Liver (tissue), 3 donors: Measurements from ENCODE around the gene THSD4.

Source experiments
- FOXA1 ChIP-seq: IDR thresholded peaks from 2 replicates; pipeline ENCODE4 v1.6.1; 2016; ENCODE audit warnings: antibody characterized with exemption
- GABPA ChIP-seq, 2 donors: IDR thresholded peaks in 1 of 2; conservative IDR thresholded peaks in 1 of 2; 2 replicates each; pipeline ENCODE4 v1.6.1; 2016; ENCODE audit warnings: antibody characterized with exemption in 2 of 2, mild to moderate bottlenecking in 1 of 2, moderate library complexity in 1 of 2
- HNF4G ChIP-seq: IDR thresholded peaks from 2 replicates; pipeline ENCODE4 v1.6.1; 2016; ENCODE audit warnings: antibody characterized with exemption
- RAD21 ChIP-seq, 2 donors: IDR thresholded peaks; 2 replicates each; pipeline ENCODE4 v1.6.1; 2016; ENCODE audit warnings: antibody characterized with exemption in 2 of 2, mild to moderate bottlenecking in 2 of 2
- RXRA ChIP-seq, 2 donors: IDR thresholded peaks; 2 replicates each; pipeline ENCODE4 v1.6.1; 2017 to 2018; ENCODE audit warnings: antibody characterized with exemption in 2 of 2, mild to moderate bottlenecking in 1 of 2
- SP1 ChIP-seq: IDR thresholded peaks from 2 replicates; pipeline ENCODE4 v1.6.1; 2018; ENCODE audit warnings: antibody characterized with exemption, mild to moderate bottlenecking
- TAF1 ChIP-seq: conservative IDR thresholded peaks from 2 replicates; pipeline ENCODE4 v1.6.1; 2016; ENCODE audit warnings: antibody characterized with exemption, mild to moderate bottlenecking
- YY1 ChIP-seq: IDR thresholded peaks from 2 replicates; pipeline ENCODE4 v1.6.1; 2016; ENCODE audit warnings: antibody characterized with exemption, mild to moderate bottlenecking
- TF ChIP-seq, protein P1 (sequence below): fragments of 150-350 bp; IDR thresholded peaks from 2 replicates; pipeline ENCODE4 v1.5.1; 2017; ENCODE audit warnings: improper control_type of control experiment, low read depth, low read length; ENCODE audit not compliant: missing input control
- TF ChIP-seq, protein P2 (sequence below): IDR thresholded peaks from 2 replicates; pipeline ENCODE4 v1.6.1; 2016; ENCODE audit warnings: antibody characterized with exemption
- TF ChIP-seq, protein P3 (sequence below): IDR thresholded peaks from 2 replicates; pipeline ENCODE4 v1.6.1; 2016; ENCODE audit warnings: antibody characterized with exemption
- TF ChIP-seq, protein P4 (sequence below): IDR thresholded peaks from 2 replicates; pipeline ENCODE4 v1.6.1; 2016; ENCODE audit warnings: antibody characterized with exemption
- TF ChIP-seq, protein P5 (sequence below): IDR thresholded peaks from 2 replicates; pipeline ENCODE4 v1.6.1; 2016; ENCODE audit warnings: antibody characterized with exemption, mild to moderate bottlenecking
- donor health status: healthy.
- donor health status: healthy.

DNA sequence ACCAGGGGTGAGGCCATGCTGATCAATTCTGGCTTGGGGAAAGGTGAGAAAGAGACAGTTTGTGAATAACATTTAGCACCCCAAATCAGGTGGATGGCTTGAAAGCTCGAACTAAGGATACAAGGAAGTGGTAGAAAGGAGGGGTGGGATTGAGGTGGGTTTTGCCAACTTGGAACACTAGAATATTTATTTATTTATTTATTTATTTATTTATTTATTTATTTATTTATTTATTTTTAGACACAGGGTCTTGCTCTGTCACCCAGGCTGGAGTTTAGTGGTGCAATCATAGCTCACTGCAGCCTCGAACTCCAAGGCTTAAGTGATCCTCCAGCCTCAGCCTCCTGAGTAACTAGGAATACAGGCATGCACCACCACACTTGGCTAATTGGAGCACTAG is 31.0 kb upstream of the THSD4 start:
- TF ChIP-seq, protein P1, sequence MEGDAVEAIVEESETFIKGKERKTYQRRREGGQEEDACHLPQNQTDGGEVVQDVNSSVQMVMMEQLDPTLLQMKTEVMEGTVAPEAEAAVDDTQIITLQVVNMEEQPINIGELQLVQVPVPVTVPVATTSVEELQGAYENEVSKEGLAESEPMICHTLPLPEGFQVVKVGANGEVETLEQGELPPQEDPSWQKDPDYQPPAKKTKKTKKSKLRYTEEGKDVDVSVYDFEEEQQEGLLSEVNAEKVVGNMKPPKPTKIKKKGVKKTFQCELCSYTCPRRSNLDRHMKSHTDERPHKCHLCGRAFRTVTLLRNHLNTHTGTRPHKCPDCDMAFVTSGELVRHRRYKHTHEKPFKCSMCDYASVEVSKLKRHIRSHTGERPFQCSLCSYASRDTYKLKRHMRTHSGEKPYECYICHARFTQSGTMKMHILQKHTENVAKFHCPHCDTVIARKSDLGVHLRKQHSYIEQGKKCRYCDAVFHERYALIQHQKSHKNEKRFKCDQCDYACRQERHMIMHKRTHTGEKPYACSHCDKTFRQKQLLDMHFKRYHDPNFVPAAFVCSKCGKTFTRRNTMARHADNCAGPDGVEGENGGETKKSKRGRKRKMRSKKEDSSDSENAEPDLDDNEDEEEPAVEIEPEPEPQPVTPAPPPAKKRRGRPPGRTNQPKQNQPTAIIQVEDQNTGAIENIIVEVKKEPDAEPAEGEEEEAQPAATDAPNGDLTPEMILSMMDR, result no peak
- TF ChIP-seq, protein P2, sequence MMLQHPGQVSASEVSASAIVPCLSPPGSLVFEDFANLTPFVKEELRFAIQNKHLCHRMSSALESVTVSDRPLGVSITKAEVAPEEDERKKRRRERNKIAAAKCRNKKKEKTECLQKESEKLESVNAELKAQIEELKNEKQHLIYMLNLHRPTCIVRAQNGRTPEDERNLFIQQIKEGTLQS, result no peak
- TF ChIP-seq, protein P3, sequence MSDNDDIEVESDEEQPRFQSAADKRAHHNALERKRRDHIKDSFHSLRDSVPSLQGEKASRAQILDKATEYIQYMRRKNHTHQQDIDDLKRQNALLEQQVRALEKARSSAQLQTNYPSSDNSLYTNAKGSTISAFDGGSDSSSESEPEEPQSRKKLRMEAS, result no peak
- TF ChIP-seq, protein P4, sequence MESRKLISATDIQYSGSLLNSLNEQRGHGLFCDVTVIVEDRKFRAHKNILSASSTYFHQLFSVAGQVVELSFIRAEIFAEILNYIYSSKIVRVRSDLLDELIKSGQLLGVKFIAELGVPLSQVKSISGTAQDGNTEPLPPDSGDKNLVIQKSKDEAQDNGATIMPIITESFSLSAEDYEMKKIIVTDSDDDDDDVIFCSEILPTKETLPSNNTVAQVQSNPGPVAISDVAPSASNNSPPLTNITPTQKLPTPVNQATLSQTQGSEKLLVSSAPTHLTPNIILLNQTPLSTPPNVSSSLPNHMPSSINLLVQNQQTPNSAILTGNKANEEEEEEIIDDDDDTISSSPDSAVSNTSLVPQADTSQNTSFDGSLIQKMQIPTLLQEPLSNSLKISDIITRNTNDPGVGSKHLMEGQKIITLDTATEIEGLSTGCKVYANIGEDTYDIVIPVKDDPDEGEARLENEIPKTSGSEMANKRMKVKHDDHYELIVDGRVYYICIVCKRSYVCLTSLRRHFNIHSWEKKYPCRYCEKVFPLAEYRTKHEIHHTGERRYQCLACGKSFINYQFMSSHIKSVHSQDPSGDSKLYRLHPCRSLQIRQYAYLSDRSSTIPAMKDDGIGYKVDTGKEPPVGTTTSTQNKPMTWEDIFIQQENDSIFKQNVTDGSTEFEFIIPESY, result no peak
- TF ChIP-seq RXRA (IDR thresholded peaks at IDR 0.05) (no peak), SP1 (no peak), GABPA (IDR thresholded peaks at IDR 0.05 in 1 of 2, conservative IDR thresholded peaks at IDR 0.05 in 1 of 2) (no peak), TAF1 (no peak), RAD21 (IDR thresholded peaks at IDR 0.05) (no peak), FOXA1 (no peak), YY1 (no peak), HNF4G (no peak)
- TF ChIP-seq, protein P5, sequence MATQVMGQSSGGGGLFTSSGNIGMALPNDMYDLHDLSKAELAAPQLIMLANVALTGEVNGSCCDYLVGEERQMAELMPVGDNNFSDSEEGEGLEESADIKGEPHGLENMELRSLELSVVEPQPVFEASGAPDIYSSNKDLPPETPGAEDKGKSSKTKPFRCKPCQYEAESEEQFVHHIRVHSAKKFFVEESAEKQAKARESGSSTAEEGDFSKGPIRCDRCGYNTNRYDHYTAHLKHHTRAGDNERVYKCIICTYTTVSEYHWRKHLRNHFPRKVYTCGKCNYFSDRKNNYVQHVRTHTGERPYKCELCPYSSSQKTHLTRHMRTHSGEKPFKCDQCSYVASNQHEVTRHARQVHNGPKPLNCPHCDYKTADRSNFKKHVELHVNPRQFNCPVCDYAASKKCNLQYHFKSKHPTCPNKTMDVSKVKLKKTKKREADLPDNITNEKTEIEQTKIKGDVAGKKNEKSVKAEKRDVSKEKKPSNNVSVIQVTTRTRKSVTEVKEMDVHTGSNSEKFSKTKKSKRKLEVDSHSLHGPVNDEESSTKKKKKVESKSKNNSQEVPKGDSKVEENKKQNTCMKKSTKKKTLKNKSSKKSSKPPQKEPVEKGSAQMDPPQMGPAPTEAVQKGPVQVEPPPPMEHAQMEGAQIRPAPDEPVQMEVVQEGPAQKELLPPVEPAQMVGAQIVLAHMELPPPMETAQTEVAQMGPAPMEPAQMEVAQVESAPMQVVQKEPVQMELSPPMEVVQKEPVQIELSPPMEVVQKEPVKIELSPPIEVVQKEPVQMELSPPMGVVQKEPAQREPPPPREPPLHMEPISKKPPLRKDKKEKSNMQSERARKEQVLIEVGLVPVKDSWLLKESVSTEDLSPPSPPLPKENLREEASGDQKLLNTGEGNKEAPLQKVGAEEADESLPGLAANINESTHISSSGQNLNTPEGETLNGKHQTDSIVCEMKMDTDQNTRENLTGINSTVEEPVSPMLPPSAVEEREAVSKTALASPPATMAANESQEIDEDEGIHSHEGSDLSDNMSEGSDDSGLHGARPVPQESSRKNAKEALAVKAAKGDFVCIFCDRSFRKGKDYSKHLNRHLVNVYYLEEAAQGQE, result no peak
